Measurements from ENCODE around the gene RFX3.

DNA sequence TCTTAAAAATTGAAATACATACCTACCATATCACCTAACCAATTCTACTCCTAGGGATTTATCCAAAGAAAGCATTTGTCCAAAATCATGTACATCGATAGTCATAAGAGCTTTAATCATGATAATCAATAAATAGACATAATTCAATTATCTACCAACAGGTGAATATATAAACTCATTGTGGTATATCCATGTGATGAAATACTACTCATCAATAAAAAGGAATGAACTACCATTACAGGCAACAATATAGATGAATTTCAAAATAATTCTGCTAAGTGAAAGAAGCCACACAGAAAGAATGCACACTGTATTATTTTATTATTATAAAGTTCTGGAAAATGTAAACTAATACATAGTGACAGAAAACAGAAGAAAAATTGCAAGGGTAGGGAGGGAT, 81.8 kb downstream of the RFX3 start:
- no peak for TF ChIP-seq GABPA (IDR thresholded peaks at IDR 0.05 in 1 of 2, conservative IDR thresholded peaks at IDR 0.05 in 1 of 2)
- TF ChIP-seq TAF1 (conservative IDR thresholded peaks at IDR 0.05), result no peak
- TF ChIP-seq, protein P1, sequence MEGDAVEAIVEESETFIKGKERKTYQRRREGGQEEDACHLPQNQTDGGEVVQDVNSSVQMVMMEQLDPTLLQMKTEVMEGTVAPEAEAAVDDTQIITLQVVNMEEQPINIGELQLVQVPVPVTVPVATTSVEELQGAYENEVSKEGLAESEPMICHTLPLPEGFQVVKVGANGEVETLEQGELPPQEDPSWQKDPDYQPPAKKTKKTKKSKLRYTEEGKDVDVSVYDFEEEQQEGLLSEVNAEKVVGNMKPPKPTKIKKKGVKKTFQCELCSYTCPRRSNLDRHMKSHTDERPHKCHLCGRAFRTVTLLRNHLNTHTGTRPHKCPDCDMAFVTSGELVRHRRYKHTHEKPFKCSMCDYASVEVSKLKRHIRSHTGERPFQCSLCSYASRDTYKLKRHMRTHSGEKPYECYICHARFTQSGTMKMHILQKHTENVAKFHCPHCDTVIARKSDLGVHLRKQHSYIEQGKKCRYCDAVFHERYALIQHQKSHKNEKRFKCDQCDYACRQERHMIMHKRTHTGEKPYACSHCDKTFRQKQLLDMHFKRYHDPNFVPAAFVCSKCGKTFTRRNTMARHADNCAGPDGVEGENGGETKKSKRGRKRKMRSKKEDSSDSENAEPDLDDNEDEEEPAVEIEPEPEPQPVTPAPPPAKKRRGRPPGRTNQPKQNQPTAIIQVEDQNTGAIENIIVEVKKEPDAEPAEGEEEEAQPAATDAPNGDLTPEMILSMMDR (IDR thresholded peaks at IDR 0.05; ENCODE audit: low read depth, low read length, missing input control), result no peak
- no peak for TF ChIP-seq HNF4G (IDR thresholded peaks at IDR 0.05)
- no peak for TF ChIP-seq SP1 (IDR thresholded peaks at IDR 0.05)
- no peak for TF ChIP-seq RAD21 (IDR thresholded peaks at IDR 0.05)

Measured in liver (tissue), 3 donors.